ENCODE results near the gene METTL24.

DNA sequence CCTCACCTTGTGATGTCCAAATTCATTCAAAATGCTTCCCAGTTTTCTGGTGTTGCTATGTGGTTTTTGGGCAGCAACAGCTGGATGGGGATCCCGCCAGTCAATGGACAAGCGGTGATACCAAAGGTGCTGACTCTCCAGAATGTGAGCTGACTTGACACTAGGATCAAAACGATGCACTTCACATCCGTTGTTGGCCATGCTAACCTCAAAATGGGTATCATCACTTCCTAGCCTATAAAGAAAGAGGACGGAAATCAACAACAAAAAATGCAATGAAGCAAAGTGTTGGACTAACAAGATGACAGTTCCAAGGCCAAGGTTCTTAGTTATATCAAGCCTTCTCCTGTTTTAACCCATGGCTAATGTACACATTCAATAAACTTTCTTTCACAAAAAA, 59.2 kb downstream of the METTL24 start:
- no peak for TF ChIP-seq POLR2A (IDR thresholded peaks at IDR 0.05)
- TF ChIP-seq, protein P1, sequence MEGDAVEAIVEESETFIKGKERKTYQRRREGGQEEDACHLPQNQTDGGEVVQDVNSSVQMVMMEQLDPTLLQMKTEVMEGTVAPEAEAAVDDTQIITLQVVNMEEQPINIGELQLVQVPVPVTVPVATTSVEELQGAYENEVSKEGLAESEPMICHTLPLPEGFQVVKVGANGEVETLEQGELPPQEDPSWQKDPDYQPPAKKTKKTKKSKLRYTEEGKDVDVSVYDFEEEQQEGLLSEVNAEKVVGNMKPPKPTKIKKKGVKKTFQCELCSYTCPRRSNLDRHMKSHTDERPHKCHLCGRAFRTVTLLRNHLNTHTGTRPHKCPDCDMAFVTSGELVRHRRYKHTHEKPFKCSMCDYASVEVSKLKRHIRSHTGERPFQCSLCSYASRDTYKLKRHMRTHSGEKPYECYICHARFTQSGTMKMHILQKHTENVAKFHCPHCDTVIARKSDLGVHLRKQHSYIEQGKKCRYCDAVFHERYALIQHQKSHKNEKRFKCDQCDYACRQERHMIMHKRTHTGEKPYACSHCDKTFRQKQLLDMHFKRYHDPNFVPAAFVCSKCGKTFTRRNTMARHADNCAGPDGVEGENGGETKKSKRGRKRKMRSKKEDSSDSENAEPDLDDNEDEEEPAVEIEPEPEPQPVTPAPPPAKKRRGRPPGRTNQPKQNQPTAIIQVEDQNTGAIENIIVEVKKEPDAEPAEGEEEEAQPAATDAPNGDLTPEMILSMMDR (IDR thresholded peaks at IDR 0.05), result no peak
- TF ChIP-seq EP300 (IDR thresholded peaks at IDR 0.05), result no peak
